Measurements from ENCODE around the gene TTC27. TPM values are rescaled to one million over a fixed set of nuclear protein-coding genes. Genes with fewer than 3 reads are reported as not detected.
"Not testable (repeated sequence)": the region's sequence is repeated elsewhere in the genome, so short reads cannot be mapped to it uniquely, and the experiment has no call there.

Gene TTC27
- total RNA-seq, 1 experiment from 2014 or later, result 13.8 TPM

- no peak for DNase-seq (ENCODE audit: low read depth)
Observed at GRCh38 chr2:32851777-32852439, 224.1 kb downstream of the TTC27 start.

GRCh38 chr2:32852856-32853255 is 225.0 kb downstream of the TTC27 start:
- DNase-seq (ENCODE audit: low read depth), result no peak

GRCh38 chr2:32856891-32857290 is 229.0 kb downstream of the TTC27 start:
- no peak for DNase-seq (ENCODE audit: low read depth)

- no peak for DNase-seq (ENCODE audit: low read depth)
Observed at GRCh38 chr2:32858713-32859112, 230.9 kb downstream of the TTC27 start.

GRCh38 chr2:32860385-32860784 is 232.5 kb downstream of the TTC27 start:
- DNase-seq (ENCODE audit: low read depth), result no peak

GRCh38 chr2:32862269-32863055 is 234.6 kb downstream of the TTC27 start:
- DNase-seq (ENCODE audit: low read depth), result no peak

GRCh38 chr2:32863326-32863725 is 235.5 kb downstream of the TTC27 start:
- no peak for DNase-seq (ENCODE audit: low read depth)

GRCh38 chr2:32863803-32864202 is 236.0 kb downstream of the TTC27 start:
- peak; percentile 36 for DNase-seq (ENCODE audit: low read depth)

GRCh38 chr2:32864334-32865111 is 236.7 kb downstream of the TTC27 start:
- peak; percentile 82 for DNase-seq (ENCODE audit: low read depth)

GRCh38 chr2:32865399-32866068 is 237.7 kb downstream of the TTC27 start:
- DNase-seq (ENCODE audit: low read depth), result peak; percentile 94

- DNase-seq (ENCODE audit: low read depth), result not testable (repeated sequence)
Observed at GRCh38 chr2:32866462-32866861, 238.6 kb downstream of the TTC27 start.
